Suppressor macrophage (primary cell): ENCODE measurements around the gene DNAJC24.

Experiments
- DNase-seq, 4 experiments: peaks; one replicate each; pipeline ENCODE4 v3.0.0-alpha.2; 2020 to 2022

Gene DNAJC24

GRCh38 chr11:31415435-31415834 is 45.8 kb downstream of the DNAJC24 start:
- no peak for DNase-seq

GRCh38 chr11:31417357-31417756 is 47.7 kb downstream of the DNAJC24 start:
- DNase-seq: no peak

- DNase-seq: no peak
Measured at GRCh38 chr11:31417816-31418215, 48.2 kb downstream of the DNAJC24 start.

GRCh38 chr11:31419138-31419537 is 49.5 kb downstream of the DNAJC24 start:
- no peak for DNase-seq

GRCh38 chr11:31419669-31420068 is 50.0 kb downstream of the DNAJC24 start:
- no peak for DNase-seq

- no peak for DNase-seq
Measured at GRCh38 chr11:31421820-31422219, 52.2 kb downstream of the DNAJC24 start.

- no peak for DNase-seq
Measured at GRCh38 chr11:31422703-31423102, 53.0 kb downstream of the DNAJC24 start.

- DNase-seq: no peak
Measured at GRCh38 chr11:31424652-31425051, 55.0 kb downstream of the DNAJC24 start.

GRCh38 chr11:31433851-31434250 is 64.2 kb downstream of the DNAJC24 start:
- DNase-seq: no peak

GRCh38 chr11:31437742-31438435 is 68.2 kb downstream of the DNAJC24 start:
- no peak for DNase-seq

- DNase-seq: no peak
Measured at GRCh38 chr11:31441296-31441695, 71.6 kb downstream of the DNAJC24 start.

- DNase-seq: no peak
Measured at GRCh38 chr11:31442086-31442485, 72.4 kb downstream of the DNAJC24 start.

- no peak for DNase-seq
Measured at GRCh38 chr11:31443802-31444201, 74.1 kb downstream of the DNAJC24 start.

GRCh38 chr11:31445621-31446020 is 76.0 kb downstream of the DNAJC24 start:
- DNase-seq: no peak

- no peak for DNase-seq
Measured at GRCh38 chr11:31449040-31449439, 79.4 kb downstream of the DNAJC24 start.

- DNase-seq: no peak
Measured at GRCh38 chr11:31450841-31451240, 81.2 kb downstream of the DNAJC24 start.

- DNase-seq: no peak
Measured at GRCh38 chr11:31455177-31455576, 85.5 kb downstream of the DNAJC24 start.

GRCh38 chr11:31464436-31464835 is 94.8 kb downstream of the DNAJC24 start:
- DNase-seq: no peak

GRCh38 chr11:31474083-31474482 is 104.4 kb downstream of the DNAJC24 start:
- DNase-seq: no peak

- no peak for DNase-seq
Measured at GRCh38 chr11:31477528-31478222, 108.0 kb downstream of the DNAJC24 start.

GRCh38 chr11:31478223-31478590 is 108.5 kb downstream of the DNAJC24 start:
- DNase-seq: no peak

GRCh38 chr11:31479066-31479465 is 109.4 kb downstream of the DNAJC24 start:
- DNase-seq: no peak

- no peak for DNase-seq
Measured at GRCh38 chr11:31480930-31481329, 111.3 kb downstream of the DNAJC24 start.
